AG08396 (cell line): ENCODE results near the gene CADPS2.

Experiments
- DNase-seq: peaks from one replicate; pipeline ENCODE4 v3.0.0; 2012; ENCODE audit warnings: low spot score, mixed read lengths

The CADPS2 gene

DNA sequence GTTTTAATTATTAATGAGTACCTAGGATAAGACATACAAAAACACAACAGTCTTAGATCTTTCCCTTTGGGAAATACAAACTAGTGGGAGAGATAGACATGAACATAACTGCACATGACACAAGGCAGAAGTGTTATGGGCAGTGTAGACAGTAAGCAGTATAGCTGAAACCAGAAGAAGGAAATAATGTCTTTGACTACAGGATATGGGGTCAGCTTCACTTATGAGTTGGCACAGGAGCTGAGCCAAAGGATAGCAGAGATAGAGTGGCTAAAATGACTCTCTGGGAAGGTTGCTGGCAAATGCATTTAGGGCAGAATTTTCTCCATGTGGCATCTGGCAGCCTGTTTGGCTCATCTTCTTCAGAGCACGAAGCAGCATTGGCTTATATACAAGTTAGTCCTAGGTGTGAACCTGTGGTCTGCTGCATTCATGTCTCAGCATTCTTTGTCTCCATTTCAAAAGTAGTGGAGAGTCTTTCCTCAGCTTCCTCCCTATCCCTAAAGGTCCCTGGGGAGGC, 521.4 kb downstream of the CADPS2 start:
- DNase-seq, result no peak

DNA sequence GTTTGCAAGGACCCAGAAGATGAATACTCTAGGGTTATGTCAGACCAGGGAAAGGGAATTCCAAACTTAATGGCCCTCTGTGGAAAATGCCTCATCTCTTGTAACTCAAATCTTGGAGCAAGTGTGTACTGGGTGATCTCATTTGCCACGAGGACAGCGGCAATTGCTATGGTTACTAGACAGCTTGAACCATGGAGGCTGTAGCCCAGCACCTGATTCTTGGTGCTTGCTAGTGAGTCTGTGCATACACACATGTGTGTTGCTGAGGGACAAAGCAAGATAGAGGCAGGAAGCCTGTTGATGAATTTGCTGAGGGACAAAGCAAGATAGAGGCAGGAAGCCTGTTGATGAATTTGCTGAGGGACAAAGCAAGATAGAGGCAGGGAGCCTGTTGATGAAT, 523.1 kb downstream of the CADPS2 start:
- DNase-seq, result no peak

DNA sequence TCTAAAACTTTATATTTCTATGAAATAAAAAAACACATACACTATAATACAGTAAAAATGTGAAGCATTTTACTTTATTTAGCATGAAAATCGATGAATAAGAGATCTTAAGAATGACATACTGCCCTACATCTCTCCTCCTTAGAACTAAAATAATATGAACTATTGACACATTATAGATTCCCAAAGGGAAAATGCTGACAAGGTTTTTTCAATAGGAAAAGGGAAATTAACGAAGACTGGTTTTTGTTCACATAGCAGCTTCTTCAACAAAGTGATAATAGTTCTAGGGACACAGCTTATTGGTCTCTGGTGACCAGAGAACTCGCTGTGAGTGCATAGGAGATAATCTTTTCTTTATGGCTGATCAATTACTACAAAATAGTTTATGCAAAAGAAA, 523.8 kb downstream of the CADPS2 start:
- DNase-seq, result no peak

DNA sequence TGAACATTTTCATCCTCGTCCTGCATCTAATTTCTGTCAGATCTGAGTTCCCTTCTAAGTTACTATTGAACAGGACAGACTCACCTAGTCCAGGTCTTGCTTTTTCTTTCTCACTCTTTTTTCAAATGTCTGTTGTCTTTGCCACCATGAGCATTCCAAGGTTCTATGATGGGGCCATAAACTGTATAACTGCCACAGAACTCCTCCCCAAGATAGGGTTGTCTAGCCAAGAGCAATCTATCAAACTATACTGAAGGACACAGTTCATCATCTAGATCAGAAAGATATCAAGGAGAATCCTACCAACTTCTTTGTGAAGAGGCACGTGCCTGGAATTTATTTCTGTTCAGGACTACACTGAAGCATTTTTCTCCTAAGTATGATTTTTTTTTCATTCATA, 531.6 kb downstream of the CADPS2 start:
- no peak for DNase-seq

DNA sequence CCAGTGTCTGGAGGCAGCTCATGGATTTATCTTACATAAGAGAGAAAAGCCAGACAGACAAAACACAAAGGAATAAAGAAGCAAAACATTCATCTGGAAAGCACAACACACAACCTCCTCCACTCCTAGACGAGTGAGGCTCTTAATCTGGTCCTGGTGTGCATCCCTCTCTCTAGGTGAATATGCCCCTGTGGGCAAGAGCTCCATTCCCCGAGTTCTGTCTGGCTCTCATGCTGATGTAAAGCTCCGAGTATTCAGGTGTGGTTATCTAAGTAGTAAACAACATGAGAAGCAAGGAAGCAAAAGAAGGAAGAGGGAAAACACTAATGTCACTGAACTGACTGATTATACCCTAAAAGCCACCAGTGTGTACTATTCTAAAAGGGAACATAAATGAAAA, 533.8 kb downstream of the CADPS2 start:
- no peak for DNase-seq

DNA sequence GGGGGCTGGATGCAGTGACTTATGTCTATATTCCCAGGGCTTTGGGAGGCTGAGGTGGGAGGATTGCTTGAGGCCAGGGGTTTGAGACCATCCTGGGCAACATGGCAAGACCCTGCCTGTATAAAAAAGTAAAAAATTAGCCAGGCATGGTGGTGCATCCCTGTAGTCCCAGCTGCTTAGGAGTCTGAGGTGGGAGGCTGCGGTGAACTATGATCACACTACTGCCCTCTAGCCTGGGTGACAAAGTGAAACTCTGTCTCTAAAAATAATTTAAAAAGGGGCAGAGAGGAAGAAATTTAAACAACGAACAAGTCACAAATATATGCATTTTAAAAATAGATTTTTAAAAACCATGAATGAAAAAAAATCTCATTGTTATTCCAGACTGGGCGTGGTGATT, 535.6 kb downstream of the CADPS2 start:
- DNase-seq, result no peak

DNA sequence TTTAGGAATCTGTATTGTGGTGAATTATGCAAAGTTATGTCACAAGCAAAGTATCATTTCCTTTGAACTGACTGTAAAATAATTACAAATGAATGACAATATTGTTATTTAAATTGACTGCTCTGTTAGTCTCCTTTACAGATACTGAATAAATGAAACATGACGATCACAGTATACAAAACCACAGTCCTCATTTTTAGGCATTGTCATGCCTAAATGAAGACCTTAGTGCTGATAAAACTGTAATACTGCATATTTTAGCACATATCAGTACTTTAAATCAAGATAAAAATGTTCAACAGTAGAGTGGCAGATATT, 542.0 kb downstream of the CADPS2 start:
- no peak for DNase-seq

DNA sequence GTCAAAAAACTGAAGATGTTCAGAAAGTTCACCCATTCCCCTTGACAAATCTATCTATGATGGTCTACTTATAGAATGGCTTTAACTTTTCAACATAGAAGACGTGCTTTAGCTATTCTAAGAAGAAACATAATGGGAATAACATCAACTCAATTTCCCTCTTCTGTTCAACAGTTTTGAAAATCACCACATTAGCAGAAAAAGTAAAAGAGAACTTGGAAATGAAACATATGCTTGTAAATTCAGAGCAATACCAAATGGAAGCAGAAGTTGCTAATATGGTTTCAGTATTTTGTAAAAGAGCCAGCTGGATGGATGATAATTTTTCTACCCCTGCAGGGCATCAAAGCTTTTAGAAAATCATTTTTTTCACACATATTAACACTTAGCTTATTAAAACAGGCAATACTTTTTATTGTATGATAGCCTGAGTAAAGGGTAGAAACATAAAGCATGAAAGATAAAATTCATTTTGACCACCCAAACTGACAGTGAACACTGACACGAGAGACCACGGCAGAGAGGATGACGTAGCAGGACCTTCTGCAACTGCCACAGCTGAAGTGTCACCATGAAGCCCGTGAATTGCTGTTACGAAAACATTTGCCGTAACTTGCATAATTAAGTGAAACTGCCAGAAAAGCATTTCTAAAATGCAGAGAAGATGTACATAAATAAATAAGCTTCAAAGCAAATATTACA, 542.5 kb downstream of the CADPS2 start:
- DNase-seq, result no peak

DNA sequence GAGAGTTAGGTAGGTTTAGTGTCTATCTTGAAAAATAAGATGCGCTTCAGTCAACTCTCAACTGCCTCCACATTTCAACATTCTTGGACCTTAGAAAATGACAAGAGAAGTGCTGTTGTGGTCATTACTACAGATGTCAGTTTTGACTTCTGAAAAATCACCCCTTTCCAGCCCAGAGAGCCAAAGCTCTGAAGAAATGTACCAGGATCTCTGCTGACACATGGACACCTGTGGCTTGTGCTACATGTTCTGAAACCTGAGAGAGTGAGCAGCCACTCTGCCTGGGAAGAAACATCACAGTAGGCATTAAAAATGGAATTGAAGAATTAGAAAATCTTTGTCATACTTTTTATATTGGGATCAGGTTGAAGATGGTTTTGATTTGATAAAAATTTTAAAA, 545.8 kb downstream of the CADPS2 start:
- no peak for DNase-seq

DNA sequence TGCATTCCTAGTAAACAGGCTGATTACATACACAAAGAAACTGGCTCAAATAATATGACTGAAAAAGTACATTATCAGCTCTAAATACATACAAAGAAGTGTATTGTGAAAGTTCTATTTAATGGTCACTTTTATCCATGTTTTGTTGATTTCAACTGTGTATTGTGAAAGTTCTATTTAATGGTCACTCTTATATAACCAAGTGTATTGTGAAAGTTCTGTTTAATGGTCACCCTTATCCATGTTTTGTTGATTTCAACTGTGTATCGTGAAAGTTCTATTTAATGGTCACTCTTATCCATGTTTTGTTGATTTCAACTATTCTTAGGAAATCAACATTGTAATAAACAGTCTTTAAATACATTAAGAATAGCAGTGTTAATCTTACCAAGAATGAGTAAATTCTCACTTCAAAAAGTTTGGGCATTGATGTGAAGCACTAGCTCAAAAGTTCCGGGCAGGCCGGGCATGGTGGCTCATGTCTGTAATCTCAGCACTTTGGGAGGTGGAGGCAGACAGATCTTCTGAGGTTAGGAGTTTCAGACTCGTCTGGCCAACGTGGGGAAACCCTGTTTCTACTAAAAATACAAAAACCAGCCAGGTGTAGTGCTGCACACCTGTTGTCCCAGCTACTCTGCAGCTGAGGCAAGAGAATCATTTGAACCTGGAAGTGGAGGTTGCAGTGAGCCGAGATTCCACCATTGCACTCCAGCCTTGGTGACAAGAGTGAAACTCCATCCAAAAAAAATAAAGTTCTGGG, 546.9 kb downstream of the CADPS2 start:
- no peak for DNase-seq

DNA sequence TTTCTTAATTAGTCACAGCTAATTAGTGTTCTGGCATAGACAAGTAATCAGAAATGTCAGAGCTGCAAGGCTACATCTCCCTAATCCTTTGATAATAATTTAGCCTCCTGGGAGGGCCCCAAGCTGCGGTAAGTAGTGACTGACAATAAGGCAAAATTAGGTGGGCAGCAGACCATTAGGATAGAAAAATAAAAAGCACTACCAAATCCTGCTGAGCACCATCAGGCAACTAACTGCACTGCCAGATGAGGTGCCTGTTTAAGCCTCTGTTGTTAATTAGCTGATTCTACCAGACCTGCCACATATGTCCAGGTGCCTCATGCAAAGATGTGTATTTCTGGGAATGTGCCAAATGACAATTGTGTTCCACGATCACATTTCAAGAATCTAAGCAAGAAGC, 549.2 kb downstream of the CADPS2 start:
- DNase-seq, result no peak

DNA sequence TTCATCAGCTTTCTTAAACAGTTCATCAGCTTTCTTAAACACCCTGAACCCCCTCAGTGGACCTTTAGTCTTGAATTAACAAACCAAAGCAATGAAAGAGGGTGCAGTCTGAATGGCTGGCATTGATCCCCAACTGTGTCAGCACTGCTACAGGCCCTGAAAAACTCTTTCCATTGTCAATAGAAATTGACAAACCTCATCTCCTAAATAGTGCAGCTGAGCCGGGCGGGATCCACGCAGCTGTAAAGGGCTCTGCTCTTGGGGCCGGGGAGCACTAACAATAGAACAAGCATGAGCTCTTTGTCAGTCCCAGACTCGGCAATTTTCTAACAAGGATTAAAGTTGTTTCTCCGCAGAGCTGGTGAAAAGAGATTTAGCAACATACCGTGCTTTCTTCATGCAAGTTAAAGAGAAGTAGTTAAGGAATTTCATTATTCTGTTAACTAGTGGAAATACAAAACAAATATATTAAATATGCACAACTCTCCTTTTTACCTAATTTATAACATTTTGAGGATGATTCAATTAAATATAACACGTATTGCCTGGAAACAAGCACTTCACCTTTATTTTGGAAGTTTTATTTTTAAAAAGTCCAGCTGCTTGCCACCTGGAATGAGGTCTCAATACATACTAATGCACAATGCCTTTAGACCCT, 557.0 kb downstream of the CADPS2 start:
- no peak for DNase-seq

DNA sequence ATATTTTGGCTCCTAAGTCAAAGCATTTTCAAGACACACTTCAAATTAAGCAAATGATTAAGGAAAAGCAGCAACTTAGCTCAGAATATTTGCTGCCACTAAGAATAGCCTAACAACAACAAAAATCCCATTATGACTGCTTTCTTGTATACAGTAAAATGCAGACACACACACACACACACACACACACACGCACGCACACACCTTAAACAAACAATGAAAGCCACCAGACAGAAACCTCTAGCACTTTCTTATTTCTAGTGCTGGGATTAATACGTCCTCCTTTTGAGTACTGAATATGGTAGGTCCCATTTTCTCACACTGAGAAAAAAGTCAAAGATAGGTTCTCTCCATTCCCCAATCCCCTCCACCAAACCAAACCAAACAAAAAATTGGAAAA, 558.3 kb downstream of the CADPS2 start:
- DNase-seq, result no peak

DNA sequence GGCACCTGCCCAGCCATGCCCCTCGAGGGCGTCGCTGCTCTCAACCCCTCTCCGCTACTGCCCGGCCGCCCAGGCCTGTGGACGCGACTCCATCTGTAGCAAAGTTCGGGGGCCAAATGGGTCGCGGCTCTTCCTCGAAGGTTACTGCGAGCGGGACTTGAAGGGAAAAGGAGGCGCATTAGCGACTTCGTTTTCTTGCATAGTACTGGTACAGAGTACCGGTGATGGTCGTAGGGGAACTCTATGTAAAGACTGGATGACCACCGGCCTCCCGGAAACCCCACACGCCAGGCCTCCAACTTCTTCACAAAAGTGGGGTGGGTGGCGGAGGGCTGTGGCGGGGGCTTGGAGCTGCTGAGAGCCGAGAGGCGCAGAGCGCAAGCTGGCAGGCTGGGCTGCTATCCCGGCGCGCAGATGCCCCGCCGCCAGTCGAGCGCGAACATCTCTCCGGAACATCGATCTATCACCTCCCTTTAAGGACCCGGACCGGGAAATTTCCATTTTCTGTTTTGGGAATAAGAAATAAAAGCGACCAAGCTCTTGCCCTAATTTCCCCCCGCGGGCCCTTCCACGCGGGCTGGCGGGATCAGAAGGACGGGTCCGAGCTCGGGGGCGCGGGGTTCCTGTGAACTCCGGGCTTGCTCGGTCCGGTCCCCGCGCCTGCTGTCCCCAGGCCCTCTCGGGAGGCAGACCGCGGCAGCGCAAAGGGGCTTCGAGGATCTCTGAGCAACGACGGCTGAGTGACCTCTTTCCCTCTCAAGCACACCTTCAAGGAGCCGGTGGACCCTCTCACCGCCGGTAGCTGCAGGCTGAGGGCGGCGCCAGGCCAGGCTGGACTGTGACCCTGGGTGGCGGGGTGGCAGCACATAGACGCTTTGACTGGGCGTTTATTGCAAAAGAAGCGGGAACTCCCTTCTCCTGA, 569.5 kb downstream of the CADPS2 start:
- DNase-seq, result no peak

DNA sequence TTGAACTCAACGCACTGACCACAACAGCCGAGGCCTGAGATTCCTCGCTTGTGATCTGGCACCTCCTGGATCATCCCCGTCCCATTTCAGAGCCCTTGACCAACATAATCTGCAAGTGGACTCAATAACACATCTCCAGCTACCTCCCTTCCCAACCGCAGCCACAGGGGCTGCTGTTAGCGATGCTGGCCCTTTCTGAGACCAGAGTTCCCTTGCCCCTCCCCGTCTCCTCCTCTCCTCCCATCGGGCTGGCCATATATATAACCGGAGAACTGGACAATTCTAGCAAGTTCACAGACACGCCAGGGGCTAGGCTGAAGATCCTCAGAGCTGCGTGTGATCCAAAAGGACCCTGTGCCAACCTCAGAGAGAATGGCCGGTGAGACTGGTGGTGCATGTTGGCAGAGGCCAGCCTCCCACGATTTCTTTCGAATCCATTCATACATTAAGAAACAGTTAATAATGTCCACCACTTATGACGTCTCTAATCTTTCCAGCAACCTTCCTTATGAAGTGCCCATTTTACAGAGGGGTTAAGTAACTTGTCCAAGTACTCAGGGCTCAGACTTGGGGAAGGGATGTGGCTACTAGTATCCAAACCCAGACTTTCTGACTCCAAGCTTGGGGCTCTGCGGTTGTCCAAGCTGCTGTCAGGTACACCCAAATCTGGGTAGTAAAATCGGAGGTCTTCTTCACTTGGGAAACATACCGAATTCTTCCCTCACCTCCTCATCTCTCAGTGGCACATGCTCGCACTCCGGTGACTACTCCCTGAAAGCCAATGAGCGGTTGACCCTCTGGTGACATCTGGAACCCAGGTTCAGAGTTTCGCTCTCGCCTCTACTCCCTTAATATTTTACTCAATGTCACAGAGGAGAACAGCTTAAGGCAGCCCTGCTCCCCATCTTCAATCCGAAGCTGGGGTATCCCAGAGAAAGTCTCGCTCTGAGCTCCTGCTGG, 570.5 kb downstream of the CADPS2 start:
- no peak for DNase-seq

DNA sequence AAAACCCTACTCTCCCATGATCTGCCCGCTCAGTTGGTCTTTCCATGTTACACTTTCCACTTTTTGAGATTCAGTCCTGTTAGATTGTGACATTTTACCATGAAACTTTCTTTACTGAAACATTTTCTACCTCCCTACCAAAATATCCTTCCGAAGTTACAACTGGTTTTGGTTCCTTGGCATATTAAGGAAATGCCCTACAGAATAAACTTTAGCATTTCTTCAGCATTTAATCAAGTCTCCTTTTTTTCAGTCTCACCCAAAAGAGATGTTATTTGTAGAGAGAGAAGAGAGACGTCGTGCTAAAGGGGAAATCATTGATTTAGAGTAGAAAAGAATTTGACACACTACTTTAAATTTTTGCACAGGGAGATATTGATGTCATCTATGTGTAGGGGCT, 572.0 kb downstream of the CADPS2 start:
- DNase-seq, result no peak

DNA sequence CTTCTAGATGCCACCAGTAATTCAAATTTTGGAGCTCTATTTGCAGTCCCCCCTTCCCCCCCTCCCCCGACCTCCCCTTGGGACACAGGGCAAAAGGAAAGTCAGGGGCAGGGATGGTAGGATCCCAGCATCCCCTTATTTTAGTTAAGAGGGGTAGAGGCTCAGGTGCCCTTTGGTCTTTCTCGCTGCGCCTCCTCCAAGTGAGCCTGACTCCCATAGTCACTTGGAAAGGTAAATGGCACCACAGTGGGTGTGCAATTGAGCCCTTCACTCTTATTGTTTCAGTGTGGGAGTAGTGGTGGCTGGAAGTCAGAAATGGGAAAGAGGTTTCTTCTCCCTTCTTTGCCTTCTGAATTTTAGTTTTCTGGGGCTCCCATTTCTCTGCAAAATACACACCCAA, 573.5 kb downstream of the CADPS2 start:
- no peak for DNase-seq

DNA sequence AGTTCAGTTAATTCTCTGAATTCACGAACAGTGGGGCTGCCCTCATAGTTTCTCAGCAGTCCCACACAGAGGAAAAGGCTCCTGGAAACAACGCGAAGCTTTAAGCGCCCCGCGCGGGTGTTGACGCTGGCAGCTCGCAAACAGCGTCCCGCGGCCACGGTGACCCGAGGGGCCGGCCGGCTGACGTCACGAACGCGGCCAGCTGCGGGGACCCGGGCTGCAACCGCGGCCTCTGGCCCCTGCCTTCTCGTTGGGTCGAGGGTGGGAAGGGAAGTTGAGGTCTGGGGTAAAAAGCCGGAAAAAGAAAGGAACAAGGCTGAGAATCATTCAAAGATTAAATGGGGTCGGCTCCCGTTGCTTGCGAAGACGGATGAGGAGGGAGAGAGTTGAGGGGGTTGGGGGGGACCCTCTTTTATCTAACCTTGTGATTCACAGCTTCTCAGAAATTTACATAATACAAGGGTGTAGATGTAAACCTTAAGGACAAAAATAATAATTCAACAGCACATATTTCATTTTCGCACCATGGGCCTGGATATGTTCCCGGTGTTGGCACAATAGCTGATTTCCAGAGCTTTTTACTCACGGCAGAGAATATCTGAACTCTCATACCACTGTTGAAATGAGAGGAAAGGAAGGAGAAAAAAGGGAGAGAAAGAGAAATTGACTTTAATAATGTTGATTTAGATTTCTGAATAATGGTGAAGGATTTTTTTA, 574.4 kb downstream of the CADPS2 start:
- DNase-seq, result no peak

DNA sequence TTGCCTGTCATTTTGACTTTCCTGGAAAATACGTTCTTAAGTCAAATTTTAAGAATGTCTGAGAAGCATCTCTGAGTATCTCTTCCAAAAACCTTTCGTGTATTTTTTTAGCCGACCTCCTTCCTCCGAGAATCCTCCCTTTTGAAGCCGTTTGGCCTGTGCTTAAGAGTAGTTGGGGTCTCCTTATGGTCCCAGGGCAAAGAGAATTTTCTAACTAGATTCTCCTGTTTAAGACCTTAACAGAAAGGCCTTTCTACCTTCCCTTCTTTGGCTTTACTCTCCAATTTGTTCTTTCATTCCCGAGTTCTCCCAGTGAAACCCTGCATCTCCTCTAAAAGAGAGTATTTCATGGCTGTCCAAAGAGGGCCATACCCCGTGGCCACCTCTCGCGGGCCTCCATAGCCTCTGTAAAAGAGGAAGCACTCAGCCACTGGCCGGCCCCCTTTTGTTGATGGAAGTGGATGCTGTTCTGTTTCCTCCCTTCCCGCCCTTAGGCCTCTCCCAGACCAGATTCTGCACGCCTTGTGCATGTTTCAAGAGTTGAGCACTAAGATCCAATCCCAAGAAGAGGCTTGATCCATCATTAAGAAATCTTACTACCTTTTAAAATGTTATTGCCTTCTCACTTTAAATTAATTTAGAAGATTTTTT, 575.1 kb downstream of the CADPS2 start:
- no peak for DNase-seq
